PC-9 (cell line): ENCODE data around the gene PEAK1. TPM values are rescaled to one million over a fixed set of nuclear protein-coding genes. Genes with fewer than 3 reads are reported as not detected.

Source experiments
- BruUV-seq: library from RNA; stranded (reverse); fragments of 400-500 nt; replicated peaks from 2 replicates; lab custom pipeline; 2021; lab: Mats Ljungman, UMichigan
- CTCF ChIA-PET: fragments of 300-600 bp; sonication (Branson Sonifier 250); formaldehyde crosslinking; loops from one replicate; lab custom pipeline; 2022; ENCODE audit warnings: antibody characterized with exemption; lab: Charles Lee
- POLR2A ChIA-PET: fragments of 300-600 bp; sonication (Branson Sonifier 250); formaldehyde crosslinking; loops from one replicate; lab custom pipeline; 2022; ENCODE audit warnings: antibody characterized with exemption; ENCODE audit not compliant: unreplicated experiment; lab: Charles Lee
- DNase-seq, 2 experiments: peaks; one replicate each; pipeline versions ENCODE4 v3.0.0 to v3.0.0-alpha.2; 2015 to 2022; ENCODE audit warnings: mixed read lengths in 1 of 2
- H2AFZ ChIP-seq: fragments of 200-600 bp; sonication (generic); 2 replicates; pipeline ENCODE4 v1.8.1; 2017; ENCODE audit warnings: antibody characterized with exemption
- H3F3A ChIP-seq: fragments of 200-600 bp; sonication (generic); 2 replicates; pipeline ENCODE4 v1.8.1; 2017; ENCODE audit warnings: antibody characterized with exemption, mild to moderate bottlenecking, low read depth; ENCODE audit not compliant: insufficient read depth
- H3K27ac ChIP-seq: fragments of 200-600 bp; sonication (generic); 2 replicates; pipeline ENCODE4 v1.6.1; 2016; ENCODE audit warnings: mixed run types
- H3K27me3 ChIP-seq: fragments of 200-600 bp; sonication (generic); 2 replicates; pipeline ENCODE4 v1.6.1; 2016; ENCODE audit warnings: low read depth, mixed run types; ENCODE audit not compliant: insufficient read depth
- H3K36me3 ChIP-seq: fragments of 200-600 bp; sonication (generic); 2 replicates; pipeline ENCODE4 v1.6.1; 2016; ENCODE audit warnings: low read depth, mixed run types
- H3K4me1 ChIP-seq: fragments of 200-600 bp; sonication (generic); replicated peaks from 2 replicates; pipeline ENCODE4 v1.6.1; 2016; ENCODE audit warnings: mixed run types; ENCODE audit not compliant: insufficient read depth
- H3K4me2 ChIP-seq: fragments of 200-600 bp; sonication (generic); 2 replicates; pipeline ENCODE4 v1.6.1; 2017; ENCODE audit warnings: mixed run types
- H3K4me3 ChIP-seq: fragments of 200-600 bp; sonication (generic); 2 replicates; pipeline ENCODE4 v1.6.1; 2016; ENCODE audit warnings: mixed run types
- H3K79me2 ChIP-seq: fragments of 200-600 bp; sonication (generic); 2 replicates; pipeline ENCODE4 v1.6.1; 2017; ENCODE audit warnings: low read depth, mixed run types
- H3K9me2 ChIP-seq: fragments of 200-600 bp; sonication (generic); 2 replicates; pipeline ENCODE4 v1.8.1; 2017; ENCODE audit warnings: mild to moderate bottlenecking; ENCODE audit not compliant: insufficient read depth
- H3K9me3 ChIP-seq: fragments of 200-600 bp; sonication (generic); 2 replicates; pipeline ENCODE4 v1.8.1; 2016; ENCODE audit warnings: low read depth; ENCODE audit not compliant: insufficient read depth
- H4K20me1 ChIP-seq: fragments of 200-600 bp; sonication (generic); 2 replicates; pipeline ENCODE4 v1.8.1; 2017; ENCODE audit not compliant: insufficient read depth
- CTCF ChIP-seq: fragments of 200-600 bp; sonication (generic); conservative IDR thresholded peaks from 2 replicates; pipeline ENCODE4 v1.6.1; 2017; ENCODE audit warnings: mixed run types, antibody characterized with exemption, mild to moderate bottlenecking, moderate library complexity
- EZH2 ChIP-seq: fragments of 200-600 bp; sonication (generic); IDR thresholded peaks from 2 replicates; pipeline ENCODE4 v1.8.0; 2017; ENCODE audit warnings: antibody characterized with exemption, low read depth
- intact Hi-C: fragments of 100-400 bp; cut with micrococcal nuclease; formaldehyde crosslinking; loops from one replicate; pipeline ENCODE4 v1.10.0; 2022; ENCODE audit not compliant: unreplicated experiment
- total RNA-seq: library from RNA; stranded (reverse); gene quantifications from 2 replicates; pipeline ENCODE4 v1.2.3, GENCODE V29; 2021

The PEAK1 gene
- total RNA-seq, 1 experiment from 2014 or later, result 20.7 TPM

DNA sequence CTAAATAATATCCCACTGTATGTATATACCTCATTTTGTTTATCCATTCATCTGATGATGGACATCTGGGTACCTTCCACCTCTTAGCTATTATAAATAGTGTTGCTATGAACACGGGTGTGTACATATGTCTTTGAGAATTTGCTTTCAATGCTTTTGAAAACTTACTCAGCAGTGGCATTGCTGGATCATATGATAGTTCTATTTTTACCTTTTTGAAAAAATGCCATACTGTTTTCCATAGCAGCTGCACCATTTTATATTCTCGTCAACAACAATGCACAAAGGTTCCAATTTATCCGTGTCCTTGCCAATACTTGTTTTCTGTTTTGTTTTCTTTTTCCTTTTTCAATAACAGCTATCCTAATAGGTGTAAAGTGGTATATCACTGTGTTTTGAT lies 77.1 kb downstream of the PEAK1 start:
- DNase-seq, result no peak
- Histone ChIP-seq H3F3A (no peaks in the 10 kb centered on the region), H3K9me2 (no peaks in the 10 kb centered on the region; the same call in 1 of the 2 replicates), H3K4me1 (no peaks in the 10 kb centered on the region), H3K9me3 (peaks cover 2% of the 10 kb centered on the region; the same call in 1 of the 2 replicates), H2AFZ (no peak overlapping the region), H3K4me3 (no peak overlapping the region), H3K4me2 (no peak overlapping the region), H3K79me2 (no peaks in the 10 kb centered on the region), H3K27me3 (no peaks in the 10 kb centered on the region), H3K36me3 (no peaks in the 10 kb centered on the region), H4K20me1 (no peaks in the 10 kb centered on the region), H3K27ac (no peak overlapping the region)
- intact Hi-C loops, result no loop called here
- no peak for TF ChIP-seq CTCF
- no peak for TF ChIP-seq EZH2
- CTCF ChIA-PET, result no interaction called here
- BruUV-seq, result no TSS peak
- POLR2A ChIA-PET, result no interaction called here

- Histone ChIP-seq H3K79me2 (no peaks in the 10 kb centered on the region), H2AFZ (no peak overlapping the region), H3K27me3 (no peaks in the 10 kb centered on the region), H3K27ac (no peak overlapping the region), H3K4me1 (no peaks in the 10 kb centered on the region), H3K4me2 (no peak overlapping the region), H3K36me3 (no peaks in the 10 kb centered on the region), H3K4me3 (no peak overlapping the region), H3F3A (no peaks in the 10 kb centered on the region), H4K20me1 (no peaks in the 10 kb centered on the region), H3K9me3 (peaks cover 2% of the 10 kb centered on the region; the same call in 1 of the 2 replicates), H3K9me2 (no peaks in the 10 kb centered on the region)
- POLR2A ChIA-PET, result no interaction called here
- intact Hi-C loops, result no loop called here
- BruUV-seq, result no TSS peak
- CTCF ChIA-PET, result no interaction called here
- no peak for TF ChIP-seq EZH2
- no peak for TF ChIP-seq CTCF
- no peak for DNase-seq
Observed at GRCh38 chr15:77340245-77340644, 79.7 kb downstream of the PEAK1 start.

DNA sequence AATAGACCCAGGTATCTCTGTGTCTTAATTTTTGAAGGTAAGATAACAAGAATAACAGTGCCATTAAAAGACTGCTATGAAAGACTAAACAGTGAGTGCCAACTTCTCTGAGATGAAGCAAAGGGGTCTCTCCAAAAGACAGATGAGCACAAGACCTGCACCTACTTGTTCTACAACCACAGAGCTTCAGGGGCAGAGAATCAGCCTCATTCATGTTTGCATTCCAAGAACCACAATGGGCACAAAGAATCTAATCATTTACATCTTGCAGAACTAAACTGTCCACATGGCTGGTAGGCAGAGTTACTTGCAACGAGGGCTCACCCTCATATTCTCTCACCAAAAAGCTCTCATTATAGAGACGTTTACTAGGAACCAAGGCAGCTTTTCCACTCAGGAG lies 83.9 kb downstream of the PEAK1 start:
- Histone ChIP-seq H3K9me3 (no peaks in the 10 kb centered on the region), H2AFZ (no peak overlapping the region), H3K4me1 (no peaks in the 10 kb centered on the region), H3K9me2 (no peaks in the 10 kb centered on the region), H3K27ac (no peak overlapping the region), H3K27me3 (no peaks in the 10 kb centered on the region), H3K36me3 (no peaks in the 10 kb centered on the region), H3F3A (no peaks in the 10 kb centered on the region), H3K4me3 (no peak overlapping the region), H3K4me2 (no peak overlapping the region), H4K20me1 (no peaks in the 10 kb centered on the region), H3K79me2 (no peaks in the 10 kb centered on the region)
- intact Hi-C loops, result no loop called here
- BruUV-seq, result no TSS peak
- TF ChIP-seq CTCF, result no peak
- TF ChIP-seq EZH2, result no peak
- no peak for DNase-seq
- CTCF ChIA-PET, result no interaction called here
- POLR2A ChIA-PET, result no interaction called here
